HG03378 (cell line): Measurements from ENCODE around the gene PITX1.

Experiments used
- ATAC-seq: cut with Tn5 transposase; IDR thresholded peaks from one replicate; pipeline ENCODE4 v1.9.1; 2021; ENCODE audit warnings: mild to moderate bottlenecking, moderate library complexity; ENCODE audit not compliant: unreplicated experiment

PITX1 gene

GRCh38 chr5:135030123-135030955 lies 3.7 kb downstream of the PITX1 start:
- ATAC-seq: no peak

GRCh38 chr5:135029477-135030122 lies 4.4 kb downstream of the PITX1 start:
- ATAC-seq: no peak

- no peak for ATAC-seq
These were observed 5.1 kb downstream of the PITX1 start for GRCh38 chr5:135028791-135029476.

GRCh38 chr5:135027697-135028615 lies 6.1 kb downstream of the PITX1 start:
- ATAC-seq: no peak

DNA sequence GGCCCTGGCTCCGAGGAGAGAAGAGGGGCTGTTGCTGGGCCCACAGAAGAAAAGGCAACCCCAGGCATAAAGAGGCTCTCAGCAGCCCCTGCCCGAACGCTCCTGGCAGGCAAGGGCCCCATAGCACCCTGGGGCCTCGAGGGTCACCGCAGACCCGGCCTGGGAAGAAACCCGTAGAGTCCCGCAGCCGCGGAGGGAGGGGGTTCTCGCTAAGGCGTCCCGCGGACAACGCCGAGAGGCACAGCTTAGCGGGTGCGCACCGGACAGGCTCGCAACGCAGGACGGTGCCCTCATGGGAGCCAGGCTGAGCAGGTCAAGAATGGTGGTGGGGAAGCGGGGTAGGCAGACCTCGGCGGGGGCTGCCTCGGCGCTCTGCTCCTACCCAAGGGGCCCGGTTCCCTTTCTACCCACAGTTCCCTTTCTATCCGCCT lies 6.7 kb downstream of the PITX1 start:
- ATAC-seq: no peak

- ATAC-seq: no peak
These were observed 7.3 kb downstream of the PITX1 start for GRCh38 chr5:135026645-135027265.

GRCh38 chr5:135025730-135026644 lies 8.0 kb downstream of the PITX1 start:
- no peak for ATAC-seq

DNA sequence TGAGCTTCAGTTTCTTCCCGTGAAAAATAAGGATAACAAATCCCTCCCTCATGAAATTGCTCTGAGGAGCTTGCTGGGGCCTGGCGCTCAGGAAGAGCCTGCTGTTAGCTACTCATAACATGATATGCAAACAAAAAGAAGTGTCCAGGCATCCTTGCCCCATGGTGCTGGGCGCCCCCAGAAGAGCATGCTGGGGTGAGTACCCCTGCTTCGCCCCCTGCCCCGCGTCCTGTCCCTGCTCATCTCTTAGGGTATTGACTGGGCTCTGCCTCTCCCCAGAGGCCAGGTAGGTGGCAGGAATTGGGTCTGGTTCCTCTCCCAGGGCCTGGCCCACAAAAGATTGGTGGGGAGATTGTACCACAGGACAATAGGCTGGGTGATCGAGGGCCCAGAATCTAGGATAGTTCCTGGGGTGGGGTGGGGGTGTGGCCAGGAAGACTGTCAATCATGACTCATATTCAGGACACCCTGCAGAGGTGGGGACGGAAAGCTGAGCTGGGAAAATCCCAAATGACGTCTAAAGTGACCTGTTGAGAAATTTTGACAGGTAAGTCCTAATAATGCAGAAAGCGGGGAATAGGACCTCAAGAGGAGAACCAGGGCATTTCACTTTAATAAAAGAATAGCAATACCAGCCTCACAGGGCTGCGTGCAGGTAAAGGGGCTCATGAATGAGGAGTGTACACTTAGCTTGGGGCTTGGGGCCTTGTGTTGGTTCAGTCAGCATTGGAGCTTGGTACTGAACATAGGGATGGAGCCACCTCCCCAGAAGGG lies 8.9 kb downstream of the PITX1 start:
- ATAC-seq: no peak

DNA sequence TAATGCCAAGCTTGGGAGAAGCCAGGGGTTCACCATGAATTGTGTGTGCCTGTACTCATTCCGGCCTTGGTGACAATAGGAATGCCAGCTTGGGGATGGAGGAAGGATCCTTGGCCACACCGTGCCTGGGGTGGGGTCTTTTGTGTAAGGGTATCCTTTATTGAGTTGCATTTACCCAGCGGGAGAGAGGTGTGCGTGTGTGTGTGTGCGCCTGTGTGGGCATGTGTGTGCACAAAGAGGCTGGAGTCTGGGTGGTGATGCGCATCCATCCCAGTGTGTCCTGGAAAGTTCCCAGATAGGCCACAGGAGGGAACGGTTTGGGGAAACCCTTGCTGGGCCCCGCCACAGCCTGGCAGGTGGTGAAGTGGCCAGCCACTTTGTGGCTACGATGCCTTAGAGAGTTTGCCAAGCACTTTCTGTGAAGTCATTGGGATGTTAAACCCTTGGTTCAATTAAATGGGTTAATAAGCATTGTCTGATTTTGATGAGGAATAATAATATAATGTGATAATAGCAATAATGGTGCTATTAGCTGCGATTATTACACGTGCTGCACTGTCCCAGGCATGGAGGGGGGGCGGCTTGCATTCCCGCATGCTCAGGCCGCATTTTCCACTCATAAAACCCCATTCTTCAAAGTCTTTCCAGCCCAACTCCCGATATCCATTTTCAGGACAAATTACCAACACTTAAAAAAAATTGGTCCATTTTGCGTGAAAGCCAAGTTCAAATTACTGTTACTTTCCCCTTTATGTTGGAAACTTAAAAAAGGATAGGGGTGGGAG lies 13.7 kb downstream of the PITX1 start:
- ATAC-seq: no peak

DNA sequence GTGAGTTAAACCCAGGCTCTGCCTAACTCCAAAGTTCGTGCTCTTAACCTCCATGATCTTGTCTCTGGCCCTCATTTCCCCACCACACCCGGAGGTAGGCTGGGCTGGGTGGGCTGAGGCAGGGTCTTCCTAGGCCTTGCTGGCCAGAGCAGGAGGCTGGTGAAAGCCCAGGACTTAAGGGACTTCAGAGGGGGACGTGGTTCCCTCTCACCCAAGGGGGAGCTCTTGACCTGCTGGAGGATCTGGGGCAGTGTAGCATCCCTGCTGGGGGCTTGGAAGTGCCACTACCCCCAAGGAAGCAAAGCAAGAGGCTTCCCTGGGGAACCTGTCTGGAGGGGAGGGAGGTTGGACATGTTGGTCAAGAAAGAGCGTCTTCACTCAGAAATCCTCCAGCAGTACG lies 14.7 kb downstream of the PITX1 start:
- no peak for ATAC-seq

DNA sequence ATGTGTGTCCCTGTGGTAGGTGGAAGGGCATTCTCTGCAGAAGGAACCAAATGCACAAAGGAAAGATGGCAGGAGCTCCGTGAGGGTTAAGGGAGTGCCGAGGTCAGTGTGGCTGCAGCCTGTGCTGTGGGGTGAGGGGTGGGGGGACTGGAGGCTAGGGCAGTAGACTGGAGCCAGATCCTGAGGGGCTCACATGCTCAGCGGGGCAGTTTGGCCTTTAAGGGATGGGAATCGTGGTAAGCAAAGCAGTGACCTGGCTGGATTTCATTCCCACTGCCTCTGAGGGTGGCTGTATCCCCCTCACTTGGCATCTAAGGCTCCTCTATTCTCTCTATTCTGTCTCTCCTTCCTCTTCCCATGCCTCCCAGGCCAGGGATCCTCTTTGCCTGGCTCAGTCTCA lies 15.6 kb downstream of the PITX1 start:
- ATAC-seq: no peak

GRCh38 chr5:135016861-135017290 lies 17.2 kb downstream of the PITX1 start:
- ATAC-seq: no peak

DNA sequence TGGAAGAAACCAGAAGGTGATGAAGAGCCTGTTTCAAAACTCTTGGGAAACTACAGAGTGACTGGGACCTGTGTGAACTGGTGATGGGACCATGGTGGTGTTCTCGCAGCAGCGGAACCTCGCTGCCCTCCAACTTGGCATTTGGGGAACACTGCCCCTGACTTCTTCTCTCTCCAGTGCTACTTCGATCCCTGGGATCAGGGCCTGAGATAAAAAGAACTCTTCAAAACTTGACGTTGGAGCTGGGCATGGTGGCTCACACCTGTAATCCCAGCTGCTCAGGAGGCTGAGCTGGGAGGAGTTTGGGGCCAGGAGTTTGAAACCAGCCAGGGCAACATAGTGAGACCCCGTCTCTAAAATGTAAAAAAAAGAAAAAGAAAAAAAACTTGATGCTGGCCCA lies 18.1 kb downstream of the PITX1 start:
- no peak for ATAC-seq

DNA sequence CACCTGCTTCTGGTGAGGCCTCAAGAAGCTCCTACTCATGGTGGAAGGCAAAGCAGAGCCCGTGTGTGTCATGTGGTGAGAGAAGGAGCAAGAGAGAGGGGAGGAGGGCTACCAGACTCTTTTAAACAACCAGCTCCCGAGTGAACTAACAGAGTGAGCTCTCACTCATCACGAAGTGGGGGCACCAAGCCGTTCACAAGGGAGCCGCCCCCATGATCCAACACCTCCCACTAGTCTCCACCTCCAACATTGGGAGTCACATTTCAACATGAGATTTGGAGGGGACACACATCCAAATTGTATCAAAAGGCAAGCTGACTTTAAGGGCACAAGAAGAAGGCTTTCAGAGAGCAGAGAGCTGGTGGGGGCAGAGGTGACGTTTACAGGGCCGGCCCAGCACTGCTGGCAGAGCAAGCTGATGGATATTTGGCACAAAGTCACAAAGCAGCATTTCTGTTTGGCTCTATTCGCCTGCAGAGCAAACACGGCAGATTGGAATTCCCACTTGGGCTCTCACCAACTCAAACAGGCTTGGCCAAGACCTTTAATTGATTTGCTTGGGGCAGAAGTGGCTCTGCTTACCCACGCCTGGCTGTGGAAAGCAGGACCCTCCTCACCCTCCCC lies 20.0 kb downstream of the PITX1 start:
- ATAC-seq: no peak

GRCh38 chr5:135013445-135013844 lies 20.6 kb downstream of the PITX1 start:
- no peak for ATAC-seq

DNA sequence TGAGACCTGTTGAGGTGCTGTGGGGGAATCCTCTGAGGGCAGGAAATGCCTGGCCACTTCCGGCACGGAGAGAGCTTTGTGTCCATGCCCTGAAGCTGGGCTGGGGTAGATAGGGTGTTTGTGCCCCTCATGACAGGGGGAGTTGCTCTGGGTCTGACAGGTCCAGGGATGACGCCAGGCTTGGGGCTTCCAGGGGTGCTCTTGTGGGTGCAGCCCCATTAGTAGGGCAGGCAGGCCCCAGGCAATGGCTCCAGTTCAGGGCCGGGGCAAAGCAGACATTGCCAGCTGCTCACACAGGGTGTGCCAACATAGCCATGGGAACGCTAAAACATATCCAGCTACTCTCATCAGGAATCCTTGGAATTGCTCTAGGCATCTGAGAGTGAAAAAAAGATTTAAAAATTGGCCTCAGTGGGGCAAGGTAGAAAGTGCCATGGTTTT lies 21.1 kb downstream of the PITX1 start:
- ATAC-seq: no peak

- no peak for ATAC-seq
These were observed 21.9 kb downstream of the PITX1 start for GRCh38 chr5:135012033-135012588.
